Measurements from ENCODE around the gene NUDCD3.

NUDCD3 gene

DNA sequence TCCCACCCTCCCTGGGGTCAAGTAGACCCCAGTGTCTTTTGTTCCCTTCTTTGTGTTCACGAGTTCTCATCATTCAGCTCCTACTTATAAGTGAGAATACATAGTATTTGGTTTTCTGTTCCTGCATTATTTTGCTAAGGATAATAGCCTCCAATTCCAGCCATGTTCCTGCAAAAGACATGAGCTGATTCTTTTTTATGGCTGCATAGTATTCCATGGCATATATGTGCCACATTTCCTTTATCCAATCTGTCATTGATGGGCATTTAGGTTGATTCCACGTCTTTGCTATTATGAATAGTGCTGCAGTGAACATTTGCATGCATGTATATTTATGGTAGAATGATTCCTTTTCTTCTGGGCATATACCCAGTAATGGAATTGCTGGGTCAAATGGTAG is 136.8 kb downstream of the NUDCD3 start:
- in situ Hi-C loops (cut with HindIII; ENCODE audit: low pct_unique_long_range_greater_than_20kb, low sequenced_read_pairs), result no loop called here
- DNase-seq (ENCODE audit: low read depth in 1 of 2, low spot score in 1 of 2), result no peak
- no peak for TF ChIP-seq JUND (IDR thresholded peaks at IDR 0.05; ENCODE audit: low read depth)

DNA sequence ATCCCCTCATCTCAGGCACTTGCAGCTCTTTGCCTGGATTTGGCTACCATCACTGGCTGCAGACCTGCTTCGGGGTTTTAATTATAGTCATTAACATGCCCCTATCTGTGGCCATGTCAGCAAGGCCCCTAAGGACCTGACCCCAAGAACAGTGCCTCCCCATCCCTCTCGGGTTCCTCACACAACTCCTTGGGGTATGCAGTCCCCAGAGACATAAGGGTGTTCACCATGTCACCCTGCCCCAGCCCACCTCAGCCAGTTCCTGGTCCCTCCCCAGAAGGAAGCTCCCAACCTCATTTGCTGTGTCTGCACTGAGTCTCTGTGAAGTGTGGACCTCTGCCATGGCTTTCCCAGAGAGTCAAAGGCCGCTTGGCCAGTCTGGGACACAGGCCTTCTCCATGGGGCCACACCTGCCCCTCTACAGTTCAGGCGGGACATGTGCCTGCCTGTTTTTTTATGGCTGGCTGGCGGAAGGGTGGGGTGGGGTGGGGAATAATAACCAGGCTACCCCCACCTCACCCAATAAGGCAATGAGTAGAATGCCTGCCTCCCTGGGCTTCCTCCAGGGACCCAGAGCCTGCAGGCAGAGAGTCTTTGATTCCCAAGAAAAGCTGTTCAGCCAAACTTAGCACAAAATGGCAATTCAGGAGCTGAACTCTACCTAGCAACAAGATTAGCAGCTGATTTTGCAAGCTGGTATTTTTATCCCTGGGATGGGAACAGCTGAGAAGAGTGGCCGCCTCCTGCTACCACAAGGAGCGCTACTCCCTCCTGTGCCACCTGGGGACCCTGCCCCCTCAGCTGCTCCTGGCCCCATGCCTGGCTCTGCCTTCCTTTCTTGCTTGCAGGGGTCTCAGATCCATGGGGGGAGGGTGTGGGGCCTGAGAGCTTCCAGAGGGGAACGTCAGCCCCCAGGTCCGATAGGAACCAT is 141.3 kb downstream of the NUDCD3 start:
- in situ Hi-C loops (cut with HindIII; ENCODE audit: low pct_unique_long_range_greater_than_20kb, low sequenced_read_pairs), result no loop called here
- no peak for TF ChIP-seq JUND (IDR thresholded peaks at IDR 0.05; ENCODE audit: low read depth)
- DNase-seq (ENCODE audit: low read depth in 1 of 2, low spot score in 1 of 2), result no peak

DNA sequence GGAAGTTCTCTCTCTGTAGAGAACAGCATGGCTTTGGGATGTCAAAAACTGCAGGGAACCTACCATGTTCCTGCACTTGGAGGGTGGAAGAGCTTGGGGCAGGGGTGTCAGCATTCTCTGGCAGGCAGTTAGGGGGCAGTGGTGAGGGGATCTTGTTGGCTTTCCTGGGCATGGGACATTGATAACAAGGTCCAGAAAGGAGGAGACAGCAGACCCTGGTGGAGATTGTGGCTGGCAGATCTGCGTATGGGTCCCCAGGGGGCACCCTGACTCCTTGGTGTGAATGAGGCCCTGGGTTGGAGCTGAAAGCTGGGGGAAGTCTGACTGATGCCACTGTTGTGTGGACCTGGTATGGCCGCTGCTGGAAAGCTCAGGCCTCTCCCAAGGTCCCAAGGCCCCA is 142.2 kb downstream of the NUDCD3 start:
- DNase-seq (ENCODE audit: low read depth in 1 of 2, low spot score in 1 of 2), result peak in 1 of 2 experiments; percentile 29
- in situ Hi-C loops (cut with HindIII; ENCODE audit: low pct_unique_long_range_greater_than_20kb, low sequenced_read_pairs), result no loop called here
- TF ChIP-seq JUND (IDR thresholded peaks at IDR 0.05; ENCODE audit: low read depth), result no peak

DNA sequence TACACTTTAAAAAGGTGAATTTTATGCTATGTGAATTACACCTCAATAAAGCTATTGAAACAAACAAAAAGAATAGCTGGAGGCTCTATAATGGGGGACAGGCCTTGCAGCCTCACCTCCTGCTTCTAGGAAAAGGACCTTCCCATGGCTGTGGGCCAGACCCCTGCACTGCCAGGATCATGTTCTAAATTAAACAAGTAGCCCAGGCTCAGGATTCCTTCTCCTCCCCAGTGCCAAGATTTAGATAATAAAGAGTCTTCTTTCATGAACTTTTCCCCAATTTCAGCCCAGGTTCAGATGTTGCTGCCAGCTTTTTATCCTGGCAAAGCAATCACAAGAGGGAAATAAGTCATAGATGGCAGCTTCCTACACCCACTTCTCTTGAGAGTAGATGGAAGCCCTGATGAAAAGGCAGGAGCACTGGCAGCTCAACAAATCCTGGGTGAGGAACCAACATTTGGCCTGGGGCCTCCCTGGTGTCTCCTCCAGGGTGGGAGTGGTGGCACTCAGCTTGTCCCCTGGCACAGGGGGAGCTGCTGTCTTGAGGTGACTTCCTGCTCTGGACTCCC is 142.8 kb downstream of the NUDCD3 start:
- in situ Hi-C loops (cut with HindIII; ENCODE audit: low pct_unique_long_range_greater_than_20kb, low sequenced_read_pairs), result no loop called here
- no peak for TF ChIP-seq JUND (IDR thresholded peaks at IDR 0.05; ENCODE audit: low read depth)
- no peak for DNase-seq (ENCODE audit: low read depth in 1 of 2, low spot score in 1 of 2)

DNA sequence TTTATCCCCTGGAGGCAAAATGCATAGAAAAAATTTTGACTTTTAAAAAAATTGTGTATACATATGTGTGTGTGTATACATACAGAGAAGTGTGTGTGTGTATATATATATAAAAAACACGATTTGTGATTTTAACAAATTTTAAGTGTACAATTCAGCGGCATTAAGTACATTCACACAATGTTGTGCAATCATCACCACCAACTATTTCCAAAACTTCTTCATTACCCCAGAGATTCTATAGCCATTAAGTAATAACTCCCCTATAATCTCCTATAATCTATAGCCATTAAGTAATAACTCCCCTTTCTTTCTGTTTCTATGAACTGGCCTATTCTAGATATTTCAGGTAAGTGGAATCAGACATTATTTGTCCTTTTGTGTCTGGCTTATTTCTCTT is 144.4 kb downstream of the NUDCD3 start:
- in situ Hi-C loops (cut with HindIII; ENCODE audit: low pct_unique_long_range_greater_than_20kb, low sequenced_read_pairs), result no loop called here
- TF ChIP-seq JUND (IDR thresholded peaks at IDR 0.05; ENCODE audit: low read depth), result no peak
- DNase-seq (ENCODE audit: low read depth in 1 of 2, low spot score in 1 of 2), result no peak

DNA sequence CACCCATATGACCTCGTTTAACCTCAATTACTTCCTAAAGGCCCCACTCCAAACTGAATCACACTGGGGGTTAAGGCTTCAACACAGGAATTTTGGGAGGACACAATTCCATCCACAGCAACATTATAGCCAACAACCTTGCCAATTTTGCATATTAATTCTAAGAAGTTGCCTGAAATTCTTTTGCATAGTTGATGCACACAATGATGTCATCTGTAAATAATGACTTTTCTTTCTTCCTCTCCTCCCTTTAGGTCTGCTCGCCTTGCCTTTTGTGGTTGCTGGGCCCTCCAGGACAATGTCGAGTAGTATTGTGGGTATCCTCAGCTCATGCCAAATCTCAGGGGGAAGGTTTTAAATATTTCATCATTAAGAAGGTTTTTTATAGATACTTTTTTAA is 149.1 kb downstream of the NUDCD3 start:
- DNase-seq (ENCODE audit: low read depth in 1 of 2, low spot score in 1 of 2), result no peak
- no peak for TF ChIP-seq JUND (IDR thresholded peaks at IDR 0.05; ENCODE audit: low read depth)
- in situ Hi-C loops (cut with HindIII; ENCODE audit: low pct_unique_long_range_greater_than_20kb, low sequenced_read_pairs), result no loop called here

DNA sequence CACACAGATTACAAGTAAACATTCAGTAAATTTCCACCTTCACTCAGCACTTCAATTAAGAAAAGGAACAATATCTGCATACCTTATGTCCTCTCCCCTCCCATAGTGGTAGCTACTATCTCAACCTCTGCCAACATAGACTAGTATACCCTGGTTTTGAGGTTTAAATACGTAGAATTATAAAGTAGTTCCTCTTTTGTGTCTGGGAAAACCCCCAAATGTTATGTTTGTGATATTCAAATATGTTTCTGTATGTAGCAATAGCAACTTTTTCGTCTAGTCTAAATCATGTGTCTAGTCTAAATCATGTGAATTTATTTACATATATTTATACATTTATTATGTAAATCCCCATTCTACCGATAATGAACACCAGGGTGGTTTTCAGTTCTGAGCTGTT is 151.9 kb downstream of the NUDCD3 start:
- in situ Hi-C loops (cut with HindIII; ENCODE audit: low pct_unique_long_range_greater_than_20kb, low sequenced_read_pairs), result no loop called here
- TF ChIP-seq JUND (IDR thresholded peaks at IDR 0.05; ENCODE audit: low read depth), result no peak
- no peak for DNase-seq (ENCODE audit: low read depth in 1 of 2, low spot score in 1 of 2)

DNA sequence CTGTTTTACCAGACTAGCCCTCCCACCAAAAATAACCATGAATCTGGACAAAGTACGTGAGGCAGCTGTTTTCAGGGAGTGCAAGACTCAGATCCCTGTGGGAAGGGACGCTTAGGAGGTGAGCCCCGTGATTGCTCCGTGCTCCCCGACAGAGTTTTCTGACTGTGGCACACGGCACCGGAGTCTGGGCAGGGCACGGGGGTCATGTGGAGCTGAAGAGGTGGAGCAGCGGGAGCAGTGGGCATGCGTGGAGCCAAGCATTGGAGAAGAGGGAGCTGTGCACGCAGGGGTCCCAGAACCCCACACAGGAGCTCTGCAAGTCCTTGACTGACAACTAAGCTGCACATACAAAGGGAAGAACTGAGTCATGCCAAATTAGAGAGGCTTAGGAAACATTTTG is 154.0 kb downstream of the NUDCD3 start:
- in situ Hi-C loops (cut with HindIII; ENCODE audit: low pct_unique_long_range_greater_than_20kb, low sequenced_read_pairs), result no loop called here
- TF ChIP-seq JUND (IDR thresholded peaks at IDR 0.05; ENCODE audit: low read depth), result no peak
- no peak for DNase-seq (ENCODE audit: low read depth in 1 of 2, low spot score in 1 of 2)

DNA sequence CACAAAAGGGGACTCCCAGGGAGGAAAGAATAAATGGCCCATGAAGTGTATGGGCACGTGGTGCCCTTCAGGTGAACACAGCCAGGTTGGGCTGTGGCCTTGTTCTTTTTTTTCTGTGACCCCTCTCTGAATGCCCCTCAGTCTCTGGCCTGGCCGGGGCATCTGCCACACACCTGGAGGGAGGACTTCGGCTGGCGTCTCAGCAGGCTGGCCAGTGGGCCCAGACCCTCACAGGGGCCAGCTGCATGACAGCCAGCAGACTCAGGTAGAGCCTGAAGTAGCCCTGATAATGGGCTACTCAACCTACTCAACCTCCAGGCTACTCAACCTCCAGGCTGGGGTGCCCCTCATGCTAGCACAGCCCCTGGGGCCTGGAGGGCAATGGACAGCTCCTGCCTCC is 155.3 kb downstream of the NUDCD3 start:
- in situ Hi-C loops (cut with HindIII; ENCODE audit: low pct_unique_long_range_greater_than_20kb, low sequenced_read_pairs), result no loop called here

DNA sequence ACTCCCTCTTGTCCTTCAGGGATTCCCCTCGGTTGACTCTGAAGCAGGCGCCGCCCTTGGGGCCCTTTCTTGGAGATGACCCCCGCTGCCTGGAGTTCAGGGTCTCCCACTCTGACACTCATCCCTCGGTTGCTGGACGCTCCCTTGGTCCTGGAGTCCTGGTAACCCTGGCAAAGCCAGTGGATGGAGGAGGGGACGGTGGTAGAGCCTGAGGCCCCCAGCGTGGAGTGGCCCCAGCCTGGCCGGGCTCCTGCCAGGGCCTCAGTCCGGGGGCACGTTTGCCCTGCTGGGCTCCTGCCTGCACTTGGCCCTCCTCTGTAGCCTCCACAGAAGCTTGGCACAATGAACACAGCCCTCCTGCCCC is 155.7 kb downstream of the NUDCD3 start:
- DNase-seq (ENCODE audit: low read depth in 1 of 2, low spot score in 1 of 2), result no peak
- no peak for TF ChIP-seq JUND (IDR thresholded peaks at IDR 0.05; ENCODE audit: low read depth)
- in situ Hi-C loops (cut with HindIII; ENCODE audit: low pct_unique_long_range_greater_than_20kb, low sequenced_read_pairs), result no loop called here

More for the DNA sequence above, 155.3 kb downstream of the NUDCD3 start:
- no peak for TF ChIP-seq JUND (IDR thresholded peaks at IDR 0.05; ENCODE audit: low read depth)
- DNase-seq (ENCODE audit: low read depth in 1 of 2, low spot score in 1 of 2), result no peak

DNA sequence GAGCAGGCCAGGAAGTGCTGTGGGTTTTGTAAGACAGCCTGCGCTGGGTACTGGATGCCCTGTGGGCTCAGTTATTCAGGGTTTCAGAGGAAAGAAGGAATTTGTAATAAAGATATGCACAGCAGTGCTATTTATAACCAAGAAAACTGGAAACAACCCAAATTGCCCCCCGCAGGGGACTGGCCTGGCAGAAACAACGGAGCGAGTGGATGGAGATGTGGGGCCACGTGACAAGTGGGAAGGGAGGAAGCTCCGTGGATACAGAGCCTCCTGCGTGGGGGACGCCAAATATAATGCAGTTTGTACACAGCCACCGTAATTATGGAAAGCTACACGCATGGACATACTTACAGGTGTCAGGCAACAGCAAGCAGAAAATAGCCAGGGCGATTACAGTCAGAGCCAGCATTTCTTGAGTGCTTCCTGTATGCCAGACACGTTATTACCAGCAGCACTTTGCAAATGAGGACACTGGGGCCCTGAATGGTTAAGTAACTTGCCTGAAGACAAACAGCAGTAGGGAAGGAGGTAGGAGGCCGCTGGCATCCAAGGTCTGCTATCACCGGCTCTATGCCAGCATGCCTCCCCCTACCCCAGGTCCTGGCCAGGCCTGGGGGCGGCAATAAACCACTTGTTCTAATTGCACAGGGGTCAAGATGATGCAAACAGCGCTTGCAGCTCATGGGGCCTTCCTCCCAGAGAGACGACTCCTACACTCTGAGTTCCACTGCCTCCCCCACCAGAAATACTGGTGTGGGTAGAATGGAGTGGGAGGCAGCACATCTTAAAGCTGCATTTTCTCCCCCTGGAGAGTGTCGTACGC is 156.3 kb downstream of the NUDCD3 start:
- in situ Hi-C loops (cut with HindIII; ENCODE audit: low pct_unique_long_range_greater_than_20kb, low sequenced_read_pairs), result no loop called here
- no peak for TF ChIP-seq JUND (IDR thresholded peaks at IDR 0.05; ENCODE audit: low read depth)
- DNase-seq (ENCODE audit: low read depth in 1 of 2, low spot score in 1 of 2), result no peak

DNA sequence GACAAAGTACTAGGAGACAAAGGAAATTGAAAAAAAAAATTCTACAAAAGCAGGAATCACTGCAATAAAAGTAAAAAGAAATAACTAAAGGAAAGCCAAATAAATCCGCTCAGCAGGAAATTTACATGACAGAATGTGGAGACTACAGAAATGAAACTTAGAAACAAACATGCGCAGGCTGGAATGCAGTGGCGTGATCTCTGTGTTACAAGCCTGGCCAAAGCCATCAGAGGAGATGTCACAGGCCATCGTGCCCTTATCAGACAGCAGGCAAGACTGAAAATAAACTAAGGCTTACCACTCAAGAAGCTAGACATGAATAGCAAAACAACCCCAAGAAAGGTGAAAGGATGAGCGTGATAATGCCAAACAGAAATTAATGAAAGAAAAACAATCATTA is 158.8 kb downstream of the NUDCD3 start:
- in situ Hi-C loops (cut with HindIII; ENCODE audit: low pct_unique_long_range_greater_than_20kb, low sequenced_read_pairs), result no loop called here
- no peak for TF ChIP-seq JUND (IDR thresholded peaks at IDR 0.05; ENCODE audit: low read depth)
- DNase-seq (ENCODE audit: low read depth in 1 of 2, low spot score in 1 of 2), result no peak

DNA sequence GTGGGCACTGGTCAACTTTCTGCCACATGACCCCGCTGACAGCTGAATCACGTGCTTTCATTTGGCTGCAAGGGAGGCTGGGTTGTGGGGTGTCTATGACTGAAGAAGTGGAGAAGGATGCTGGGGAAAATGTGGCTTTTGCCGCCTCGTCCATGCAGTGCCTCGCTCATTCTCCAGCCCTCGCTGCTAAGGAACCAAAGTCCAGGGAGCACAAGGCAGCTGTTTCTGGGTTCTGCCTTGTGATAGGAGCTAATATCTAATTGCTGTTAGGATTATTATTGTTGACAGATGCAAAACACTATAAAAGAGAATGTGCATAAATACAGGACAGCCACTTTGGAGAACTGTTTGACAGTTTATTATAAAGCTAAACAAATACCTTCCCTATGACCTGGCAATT is 160.1 kb downstream of the NUDCD3 start:
- in situ Hi-C loops (cut with HindIII; ENCODE audit: low pct_unique_long_range_greater_than_20kb, low sequenced_read_pairs), result no loop called here
- DNase-seq (ENCODE audit: low read depth in 1 of 2, low spot score in 1 of 2), result no peak
- TF ChIP-seq JUND (IDR thresholded peaks at IDR 0.05; ENCODE audit: low read depth), result no peak
